Neural progenitor cell (in vitro differentiated cells): ENCODE results near the gene MERTK.

Experiments used
- EZH2 ChIP-seq: fragments of 200-600 bp; sonication (generic); IDR thresholded peaks from 2 replicates; pipeline ENCODE4 v1.6.1; 2017; ENCODE audit warnings: antibody characterized with exemption, mild to moderate bottlenecking, moderate library complexity
- EZH2phosphoT487 ChIP-seq: fragments of 200-600 bp; sonication (generic); IDR thresholded peaks from 2 replicates; pipeline ENCODE4 v1.6.1; 2017; ENCODE audit warnings: antibody characterized with exemption
- TF ChIP-seq, protein P1 (sequence below): fragments of 200-600 bp; sonication (generic); IDR thresholded peaks from 2 replicates; pipeline ENCODE4 v1.5.1; 2017; ENCODE audit warnings: antibody characterized with exemption, mild to moderate bottlenecking

DNA sequence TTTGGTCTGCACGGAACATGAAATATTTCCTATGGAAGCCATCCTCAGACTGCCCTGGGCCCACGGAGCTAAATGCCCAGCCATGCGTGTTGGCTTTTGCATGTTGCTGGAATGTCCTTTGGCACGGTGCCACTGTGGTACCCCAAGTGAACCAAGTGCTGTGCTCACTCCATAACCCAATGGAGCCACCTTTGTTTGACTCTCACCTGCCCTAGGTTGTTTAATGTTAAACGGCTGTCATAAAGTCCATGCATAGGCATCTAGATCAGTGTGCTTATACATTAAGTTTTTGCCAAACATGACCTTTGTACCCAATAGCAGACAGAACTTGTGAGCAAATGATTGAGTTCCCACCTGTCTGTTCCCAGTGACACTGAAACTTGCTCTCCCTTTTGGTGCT is 96.7 kb downstream of the MERTK start:
- TF ChIP-seq, protein P1, sequence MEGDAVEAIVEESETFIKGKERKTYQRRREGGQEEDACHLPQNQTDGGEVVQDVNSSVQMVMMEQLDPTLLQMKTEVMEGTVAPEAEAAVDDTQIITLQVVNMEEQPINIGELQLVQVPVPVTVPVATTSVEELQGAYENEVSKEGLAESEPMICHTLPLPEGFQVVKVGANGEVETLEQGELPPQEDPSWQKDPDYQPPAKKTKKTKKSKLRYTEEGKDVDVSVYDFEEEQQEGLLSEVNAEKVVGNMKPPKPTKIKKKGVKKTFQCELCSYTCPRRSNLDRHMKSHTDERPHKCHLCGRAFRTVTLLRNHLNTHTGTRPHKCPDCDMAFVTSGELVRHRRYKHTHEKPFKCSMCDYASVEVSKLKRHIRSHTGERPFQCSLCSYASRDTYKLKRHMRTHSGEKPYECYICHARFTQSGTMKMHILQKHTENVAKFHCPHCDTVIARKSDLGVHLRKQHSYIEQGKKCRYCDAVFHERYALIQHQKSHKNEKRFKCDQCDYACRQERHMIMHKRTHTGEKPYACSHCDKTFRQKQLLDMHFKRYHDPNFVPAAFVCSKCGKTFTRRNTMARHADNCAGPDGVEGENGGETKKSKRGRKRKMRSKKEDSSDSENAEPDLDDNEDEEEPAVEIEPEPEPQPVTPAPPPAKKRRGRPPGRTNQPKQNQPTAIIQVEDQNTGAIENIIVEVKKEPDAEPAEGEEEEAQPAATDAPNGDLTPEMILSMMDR, result no peak
- TF ChIP-seq EZH2, result no peak
- TF ChIP-seq EZH2phosphoT487, result no peak
